Panc1 (cell line): ENCODE data around the gene CCDC187.

ENCODE experiments used
- POLR2AphosphoS5 ChIP-seq: IDR thresholded peaks from 2 replicates; pipeline ENCODE4 v1.6.1; 2012; ENCODE audit warnings: mild to moderate bottlenecking, low read depth, low read length, moderate library complexity
- SIN3A ChIP-seq: IDR thresholded peaks from 2 replicates; pipeline ENCODE4 v1.6.1; 2012; ENCODE audit warnings: low read depth, mild to moderate bottlenecking, low read length, moderate library complexity, borderline replicate concordance; ENCODE audit not compliant: insufficient read depth
- TCF7L2 ChIP-seq: IDR thresholded peaks from 2 replicates; pipeline ENCODE4 v1.6.1; 2011; ENCODE audit warnings: mild to moderate bottlenecking, low read depth, low read length, inconsistent platforms
- TF ChIP-seq, protein P1 (sequence below): fragments of 450-650 bp; IDR thresholded peaks from 2 replicates; pipeline ENCODE4 v1.5.1; 2017; ENCODE audit warnings: mild to moderate bottlenecking
- TF ChIP-seq, protein P2 (sequence below), 2 experiments: IDR thresholded peaks; 2 replicates each; pipeline ENCODE4 v1.6.1; 2011 to 2012; ENCODE audit warnings: low read depth in 2 of 2, control low read depth in 1 of 2, low read length in 1 of 2, mild to moderate bottlenecking in 1 of 2, moderate library complexity in 1 of 2; ENCODE audit not compliant: insufficient read depth in 1 of 2

- TF ChIP-seq, protein P1, sequence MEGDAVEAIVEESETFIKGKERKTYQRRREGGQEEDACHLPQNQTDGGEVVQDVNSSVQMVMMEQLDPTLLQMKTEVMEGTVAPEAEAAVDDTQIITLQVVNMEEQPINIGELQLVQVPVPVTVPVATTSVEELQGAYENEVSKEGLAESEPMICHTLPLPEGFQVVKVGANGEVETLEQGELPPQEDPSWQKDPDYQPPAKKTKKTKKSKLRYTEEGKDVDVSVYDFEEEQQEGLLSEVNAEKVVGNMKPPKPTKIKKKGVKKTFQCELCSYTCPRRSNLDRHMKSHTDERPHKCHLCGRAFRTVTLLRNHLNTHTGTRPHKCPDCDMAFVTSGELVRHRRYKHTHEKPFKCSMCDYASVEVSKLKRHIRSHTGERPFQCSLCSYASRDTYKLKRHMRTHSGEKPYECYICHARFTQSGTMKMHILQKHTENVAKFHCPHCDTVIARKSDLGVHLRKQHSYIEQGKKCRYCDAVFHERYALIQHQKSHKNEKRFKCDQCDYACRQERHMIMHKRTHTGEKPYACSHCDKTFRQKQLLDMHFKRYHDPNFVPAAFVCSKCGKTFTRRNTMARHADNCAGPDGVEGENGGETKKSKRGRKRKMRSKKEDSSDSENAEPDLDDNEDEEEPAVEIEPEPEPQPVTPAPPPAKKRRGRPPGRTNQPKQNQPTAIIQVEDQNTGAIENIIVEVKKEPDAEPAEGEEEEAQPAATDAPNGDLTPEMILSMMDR, result no peak
- TF ChIP-seq POLR2AphosphoS5 (no peak), SIN3A (no peak), TCF7L2 (no peak)
- TF ChIP-seq, protein P2, sequence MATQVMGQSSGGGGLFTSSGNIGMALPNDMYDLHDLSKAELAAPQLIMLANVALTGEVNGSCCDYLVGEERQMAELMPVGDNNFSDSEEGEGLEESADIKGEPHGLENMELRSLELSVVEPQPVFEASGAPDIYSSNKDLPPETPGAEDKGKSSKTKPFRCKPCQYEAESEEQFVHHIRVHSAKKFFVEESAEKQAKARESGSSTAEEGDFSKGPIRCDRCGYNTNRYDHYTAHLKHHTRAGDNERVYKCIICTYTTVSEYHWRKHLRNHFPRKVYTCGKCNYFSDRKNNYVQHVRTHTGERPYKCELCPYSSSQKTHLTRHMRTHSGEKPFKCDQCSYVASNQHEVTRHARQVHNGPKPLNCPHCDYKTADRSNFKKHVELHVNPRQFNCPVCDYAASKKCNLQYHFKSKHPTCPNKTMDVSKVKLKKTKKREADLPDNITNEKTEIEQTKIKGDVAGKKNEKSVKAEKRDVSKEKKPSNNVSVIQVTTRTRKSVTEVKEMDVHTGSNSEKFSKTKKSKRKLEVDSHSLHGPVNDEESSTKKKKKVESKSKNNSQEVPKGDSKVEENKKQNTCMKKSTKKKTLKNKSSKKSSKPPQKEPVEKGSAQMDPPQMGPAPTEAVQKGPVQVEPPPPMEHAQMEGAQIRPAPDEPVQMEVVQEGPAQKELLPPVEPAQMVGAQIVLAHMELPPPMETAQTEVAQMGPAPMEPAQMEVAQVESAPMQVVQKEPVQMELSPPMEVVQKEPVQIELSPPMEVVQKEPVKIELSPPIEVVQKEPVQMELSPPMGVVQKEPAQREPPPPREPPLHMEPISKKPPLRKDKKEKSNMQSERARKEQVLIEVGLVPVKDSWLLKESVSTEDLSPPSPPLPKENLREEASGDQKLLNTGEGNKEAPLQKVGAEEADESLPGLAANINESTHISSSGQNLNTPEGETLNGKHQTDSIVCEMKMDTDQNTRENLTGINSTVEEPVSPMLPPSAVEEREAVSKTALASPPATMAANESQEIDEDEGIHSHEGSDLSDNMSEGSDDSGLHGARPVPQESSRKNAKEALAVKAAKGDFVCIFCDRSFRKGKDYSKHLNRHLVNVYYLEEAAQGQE (IDR thresholded peaks at IDR 0.05; ENCODE audit: insufficient read depth in 1 of 2, low read depth in 2 of 2, low read length in 1 of 2), result no peak
These were observed 4.4 kb downstream of the CCDC187 start for GRCh38 chr9:136299541-136299940.
